HCT116 (cell line): ENCODE data around the gene LRRC10. TPM values are rescaled to one million over a fixed set of nuclear protein-coding genes. Genes with fewer than 3 reads are reported as not detected.

Source experiments
- ATAC-seq: fragments of 200-7000 bp; cut with Tn5 transposase; 2 replicates; pipeline ENCODE4 v1.9.1; 2020; ENCODE audit warnings: mild to moderate bottlenecking, moderate library complexity
- BruUV-seq: library from RNA; stranded (reverse); fragments of 400-500 nt; replicated peaks from 2 replicates; lab custom pipeline; 2021; lab: Mats Ljungman, UMichigan
- CTCF ChIA-PET: fragments of 300-600 bp; sonication (Branson Sonifier 250); formaldehyde crosslinking; loops from one replicate; lab custom pipeline; 2021; ENCODE audit warnings: antibody characterized with exemption; lab: Charles Lee
- POLR2A ChIA-PET: fragments of 300-600, 350-600 bp; sonication (Branson Sonifier 250); formaldehyde crosslinking; loops from one replicate; lab custom pipeline; 2021; ENCODE audit warnings: antibody characterized with exemption; lab: Charles Lee
- RAD21 ChIA-PET, 2 experiments: fragments of 300-600 bp; sonication (Branson Sonifier 250); formaldehyde crosslinking; loops; one replicate each; lab custom pipeline; 2023; ENCODE audit warnings: low total read pairs in 2 of 2; ENCODE audit not compliant: uncharacterized antibody in 2 of 2, unreplicated experiment in 2 of 2, low non-redundant PET in 1 of 2; lab: Charles Lee
- DNase-seq: peaks from one replicate; pipeline ENCODE4 v3.0.0-alpha.2; 2010; ENCODE audit warnings: low read depth, low spot score
- H2AFZ ChIP-seq: fragments of 200-600 bp; shearing (Covaris generic), sonication (generic); 2 replicates; pipeline ENCODE4 v1.6.1; 2017; ENCODE audit warnings: low read depth, mixed run types, mixed read lengths, antibody characterized with exemption, low read length; ENCODE audit not compliant: poor library complexity, severe bottlenecking
- H3K27ac ChIP-seq: 2 replicates; pipeline ENCODE4 v1.5.1; 2012; ENCODE audit warnings: low read depth, low read length
- H3K27me3 ChIP-seq: fragments of 200-600 bp; sonication (generic); 2 replicates; pipeline ENCODE4 v1.6.1; 2016; ENCODE audit warnings: mixed run types, low read length, mixed read lengths; ENCODE audit not compliant: insufficient read depth
- H3K36me3 ChIP-seq, 2 experiments: fragments of 200-500 bp in 1 of 2; fragments of 200-600 bp in 1 of 2; sonication (Bioruptor generic) in 1 of 2; sonication (generic) in 1 of 2; 2 replicates each; pipeline versions ENCODE4 v1.5.1 to v1.6.1; 2014 to 2016; ENCODE audit warnings: low read length in 2 of 2, inconsistent platforms in 1 of 2, mixed read lengths in 1 of 2, mixed run types in 1 of 2; ENCODE audit not compliant: insufficient read depth in 2 of 2, control insufficient read depth in 1 of 2
- H3K4me1 ChIP-seq, 2 experiments: fragments of 200-600 bp in 1 of 2; sonication (generic) in 1 of 2; 2 replicates each; pipeline versions ENCODE4 v1.5.1 to v1.6.1; 2012 to 2017; ENCODE audit warnings: low read length in 2 of 2, inconsistent platforms in 1 of 2, mild to moderate bottlenecking in 1 of 2, mixed read lengths in 1 of 2, mixed run types in 1 of 2, moderate library complexity in 1 of 2; ENCODE audit not compliant: insufficient read depth in 2 of 2, control insufficient read depth in 1 of 2
- H3K4me2 ChIP-seq: fragments of 200-600 bp; sonication (generic); 2 replicates; pipeline ENCODE4 v1.6.1; 2017; ENCODE audit warnings: mixed run types, low read length, mixed read lengths
- H3K4me3 ChIP-seq, 2 experiments: fragments of 200-600 bp in 1 of 2; sonication (generic) in 1 of 2; replicated peaks in 1 of 2; 2 replicates each; pipeline ENCODE4 v1.5.1; 2011 to 2016; ENCODE audit warnings: low read length in 2 of 2, control low read depth in 1 of 2, low read depth in 1 of 2, mild to moderate bottlenecking in 1 of 2, mixed read lengths in 1 of 2, mixed run types in 1 of 2
- H3K79me2 ChIP-seq: fragments of 200-600 bp; sonication (generic); 2 replicates; pipeline ENCODE4 v1.6.1; 2017; ENCODE audit warnings: mild to moderate bottlenecking, mixed run types, low read length, moderate library complexity, mixed read lengths; ENCODE audit not compliant: insufficient read depth
- H3K9ac ChIP-seq: fragments of 200-600 bp; sonication (generic); 2 replicates; pipeline ENCODE4 v1.6.1; 2016; ENCODE audit warnings: low read length, mixed read lengths
- H3K9me2 ChIP-seq: fragments of 200-600 bp; sonication (generic), shearing (Covaris generic); 2 replicates; pipeline ENCODE4 v1.6.1; 2017; ENCODE audit warnings: mixed run types, mild to moderate bottlenecking, moderate library complexity; ENCODE audit not compliant: insufficient read depth
- H3K9me3 ChIP-seq, 2 experiments: fragments of 200-500 bp in 1 of 2; fragments of 200-600 bp in 1 of 2; sonication (Bioruptor generic) in 1 of 2; sonication (generic) in 1 of 2; 2 replicates each; pipeline ENCODE4 v1.6.1; 2014 to 2017; ENCODE audit warnings: low read length in 2 of 2, mixed read lengths in 2 of 2, inconsistent platforms in 1 of 2, low read depth in 1 of 2, mild to moderate bottlenecking in 1 of 2, mixed run types in 1 of 2, moderate library complexity in 1 of 2; ENCODE audit not compliant: control insufficient read depth in 1 of 2, insufficient read depth in 1 of 2
- H4K20me1 ChIP-seq: fragments of 200-600 bp; sonication (generic), shearing (Covaris generic); 2 replicates; pipeline ENCODE4 v1.6.1; 2017; ENCODE audit warnings: mixed run types, mild to moderate bottlenecking, moderate library complexity; ENCODE audit not compliant: insufficient read depth
- EGR1 ChIP-seq: IDR thresholded peaks from 2 replicates; pipeline ENCODE4 v1.6.1; 2012; ENCODE audit warnings: low read depth
- SP1 ChIP-seq: IDR thresholded peaks from 2 replicates; pipeline ENCODE4 v1.6.1; 2012; ENCODE audit warnings: low read depth
- ZNF274 ChIP-seq: fragments of 200-500 bp; sonication (Bioruptor generic); IDR thresholded peaks from 2 replicates; pipeline ENCODE4 v1.6.1; 2014; ENCODE audit warnings: mild to moderate bottlenecking, low read depth, low read length, inconsistent platforms
- intact Hi-C: fragments of 100-400 bp; cut with micrococcal nuclease; formaldehyde crosslinking; loops from 2 replicates; pipeline ENCODE4 v1.10.0; 2022
- total RNA-seq: library from RNA; stranded (reverse); gene quantifications from one replicate; pipeline ENCODE4 v1.2.1, GENCODE V29; 2021; ENCODE audit not compliant: unreplicated experiment
- TF ChIP-seq, protein P1 (sequence below): IDR thresholded peaks from 2 replicates; pipeline ENCODE4 v1.6.1; 2012
- TF ChIP-seq, protein P2 (sequence below): IDR thresholded peaks from 2 replicates; pipeline ENCODE4 v1.6.1; 2012; ENCODE audit warnings: low read depth

LRRC10 gene
- total RNA-seq, 1 experiment from 2014 or later: not detected

DNA sequence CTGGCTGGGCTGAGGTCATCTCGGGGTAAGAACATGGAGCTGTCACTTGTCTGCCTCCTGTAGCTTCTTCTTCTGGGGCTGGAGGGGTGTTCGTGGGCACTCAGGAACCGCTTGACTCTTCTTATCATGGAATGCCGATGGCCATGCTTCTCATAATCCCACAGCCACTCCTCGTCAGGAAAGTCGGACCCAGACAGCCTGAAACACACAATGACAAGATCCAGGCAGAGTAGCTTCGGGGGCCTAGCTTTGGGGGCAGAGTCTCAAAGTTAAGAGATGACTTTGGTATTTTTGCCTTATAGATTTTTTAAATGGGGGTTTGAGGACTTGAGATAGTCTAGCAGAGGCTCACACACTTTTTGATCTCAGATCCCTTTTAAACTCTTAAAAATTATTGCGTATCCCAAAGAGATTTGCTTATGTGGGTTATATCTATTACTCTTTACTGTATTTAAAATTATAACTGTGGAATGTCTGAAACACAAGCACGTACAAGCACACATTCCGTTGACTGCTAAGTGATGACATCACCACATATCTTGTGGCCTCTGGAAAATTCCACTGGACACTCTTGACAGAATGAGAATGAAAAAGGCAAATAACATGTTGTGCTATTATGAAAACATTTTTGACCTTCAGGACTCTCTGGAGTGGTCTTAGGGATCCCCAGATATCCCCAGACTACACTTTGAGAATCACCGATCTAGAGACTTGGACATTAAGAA lies 45.1 kb upstream of the LRRC10 start:
- no peak overlapping the region for H3K27ac ChIP-seq
- CTCF ChIA-PET: interaction anchor here (1.7 kb wide), 1 partner anchor 15 kb away, joined by 5 read pairs; no protein-coding TSS in a partner anchor

More for the DNA sequence above, 45.1 kb upstream of the LRRC10 start:
- RAD21 ChIA-PET: no interaction called here
- TF ChIP-seq, protein P1, sequence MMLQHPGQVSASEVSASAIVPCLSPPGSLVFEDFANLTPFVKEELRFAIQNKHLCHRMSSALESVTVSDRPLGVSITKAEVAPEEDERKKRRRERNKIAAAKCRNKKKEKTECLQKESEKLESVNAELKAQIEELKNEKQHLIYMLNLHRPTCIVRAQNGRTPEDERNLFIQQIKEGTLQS: 0 out of 2 replicates have a peak, but pooled peaks have one; percentile 13
- TF ChIP-seq, protein P2, sequence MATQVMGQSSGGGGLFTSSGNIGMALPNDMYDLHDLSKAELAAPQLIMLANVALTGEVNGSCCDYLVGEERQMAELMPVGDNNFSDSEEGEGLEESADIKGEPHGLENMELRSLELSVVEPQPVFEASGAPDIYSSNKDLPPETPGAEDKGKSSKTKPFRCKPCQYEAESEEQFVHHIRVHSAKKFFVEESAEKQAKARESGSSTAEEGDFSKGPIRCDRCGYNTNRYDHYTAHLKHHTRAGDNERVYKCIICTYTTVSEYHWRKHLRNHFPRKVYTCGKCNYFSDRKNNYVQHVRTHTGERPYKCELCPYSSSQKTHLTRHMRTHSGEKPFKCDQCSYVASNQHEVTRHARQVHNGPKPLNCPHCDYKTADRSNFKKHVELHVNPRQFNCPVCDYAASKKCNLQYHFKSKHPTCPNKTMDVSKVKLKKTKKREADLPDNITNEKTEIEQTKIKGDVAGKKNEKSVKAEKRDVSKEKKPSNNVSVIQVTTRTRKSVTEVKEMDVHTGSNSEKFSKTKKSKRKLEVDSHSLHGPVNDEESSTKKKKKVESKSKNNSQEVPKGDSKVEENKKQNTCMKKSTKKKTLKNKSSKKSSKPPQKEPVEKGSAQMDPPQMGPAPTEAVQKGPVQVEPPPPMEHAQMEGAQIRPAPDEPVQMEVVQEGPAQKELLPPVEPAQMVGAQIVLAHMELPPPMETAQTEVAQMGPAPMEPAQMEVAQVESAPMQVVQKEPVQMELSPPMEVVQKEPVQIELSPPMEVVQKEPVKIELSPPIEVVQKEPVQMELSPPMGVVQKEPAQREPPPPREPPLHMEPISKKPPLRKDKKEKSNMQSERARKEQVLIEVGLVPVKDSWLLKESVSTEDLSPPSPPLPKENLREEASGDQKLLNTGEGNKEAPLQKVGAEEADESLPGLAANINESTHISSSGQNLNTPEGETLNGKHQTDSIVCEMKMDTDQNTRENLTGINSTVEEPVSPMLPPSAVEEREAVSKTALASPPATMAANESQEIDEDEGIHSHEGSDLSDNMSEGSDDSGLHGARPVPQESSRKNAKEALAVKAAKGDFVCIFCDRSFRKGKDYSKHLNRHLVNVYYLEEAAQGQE: no peak
- TF ChIP-seq EGR1 (no peak), SP1 (no peak), ZNF274 (no peak)
- DNase-seq (no peak), ATAC-seq (no peak)
- BruUV-seq: no TSS peak
- Histone ChIP-seq H3K9ac (no peak overlapping the region), H3K9me2 (no peaks in the 10 kb centered on the region), H2AFZ (no peak overlapping the region), H3K36me3 (no peaks in the 10 kb centered on the region), H3K79me2 (no peaks in the 10 kb centered on the region), H3K4me3 (no peak overlapping the region), H3K9me3 (no peaks in the 10 kb centered on the region), H4K20me1 (no peaks in the 10 kb centered on the region), H3K27me3 (no peaks in the 10 kb centered on the region), H3K4me2 (0 out of 2 replicates have a peak overlapping the region, but pooled peaks have one; percentile 10), H3K4me1 (peaks cover 3 to 5% of the 10 kb centered on the region in 2 experiments)
- intact Hi-C loops: no loop called here
- POLR2A ChIA-PET: no interaction called here
